CD4-positive, alpha-beta memory T cell (primary cell): ENCODE data around the gene APMAP. TPM values are rescaled to one million over a fixed set of nuclear protein-coding genes. Genes with fewer than 3 reads are reported as not detected.

Experiments
- CTCF ChIA-PET: fragments of 350-600 bp; sonication (Branson Sonifier 250); formaldehyde crosslinking; loops from one replicate; lab custom pipeline; 2021; ENCODE audit warnings: inconsistent platforms; ENCODE audit not compliant: partially characterized antibody; lab: Charles Lee
- POLR2A ChIA-PET: fragments of 350-600 bp; sonication (Branson Sonifier 250); formaldehyde crosslinking; loops from one replicate; lab custom pipeline; 2021; ENCODE audit not compliant: partially characterized antibody; lab: Charles Lee
- DNase-seq, 5 donors: peaks; one replicate each; pipeline versions ENCODE4 v3.0.0 to v3.0.0-alpha.2; 2020 to 2022; ENCODE audit warnings: mixed read lengths in 1 of 5
- H3K27ac ChIP-seq: one replicate; pipeline ENCODE4 v1.7.0; 2013; ENCODE audit warnings: low read depth, low read length
- H3K27me3 ChIP-seq: 2 replicates; pipeline ENCODE4 v1.7.0; 2013; ENCODE audit warnings: mild to moderate bottlenecking, low read length, moderate library complexity; ENCODE audit not compliant: insufficient read depth
- H3K36me3 ChIP-seq: 2 replicates; pipeline ENCODE4 v1.7.0; 2013; ENCODE audit warnings: mild to moderate bottlenecking, low read length, moderate library complexity; ENCODE audit not compliant: insufficient read depth
- H3K4me1 ChIP-seq: 2 replicates; pipeline ENCODE4 v1.7.0; 2013; ENCODE audit warnings: mild to moderate bottlenecking, low read length, moderate library complexity; ENCODE audit not compliant: insufficient read depth
- H3K4me3 ChIP-seq, 2 donors: one replicate each; pipeline ENCODE4 v1.7.0; 2013; ENCODE audit warnings: low read length in 2 of 2, mild to moderate bottlenecking in 1 of 2
- H3K9me3 ChIP-seq, 2 donors: one replicate each; pipeline ENCODE4 v1.7.0; 2013; ENCODE audit warnings: low read length in 2 of 2, control low read depth in 1 of 2; ENCODE audit not compliant: control insufficient read depth in 1 of 2
- H3K27ac Mint-ChIP-seq, 7 donors: one replicate each; pipeline ENCODE4 v1.8.0; 2020 to 2021; ENCODE audit warnings: mixed read lengths in 7 of 7, mild to moderate bottlenecking in 6 of 7, inconsistent platforms in 3 of 7, moderate library complexity in 3 of 7
- H3K27me3 Mint-ChIP-seq, 2 donors: one replicate each; pipeline ENCODE4 v1.8.0; 2020 to 2021; ENCODE audit warnings: mixed read lengths in 2 of 2
- H3K36me3 Mint-ChIP-seq, 2 donors: one replicate each; pipeline ENCODE4 v1.8.0; 2020 to 2021; ENCODE audit warnings: mixed read lengths in 2 of 2, inconsistent platforms in 1 of 2, mild to moderate bottlenecking in 1 of 2
- H3K4me1 Mint-ChIP-seq, 4 donors: one replicate each; pipeline ENCODE4 v1.8.0; 2020 to 2021; ENCODE audit warnings: mixed read lengths in 4 of 4, mild to moderate bottlenecking in 1 of 4
- H3K4me3 Mint-ChIP-seq, 8 donors: one replicate each; pipeline ENCODE4 v1.8.0; 2020 to 2021; ENCODE audit warnings: mixed read lengths in 8 of 8, mild to moderate bottlenecking in 7 of 8, moderate library complexity in 6 of 8, inconsistent platforms in 3 of 8
- H3K9me3 Mint-ChIP-seq, 8 donors: one replicate each; pipeline ENCODE4 v1.8.0; 2020 to 2021; ENCODE audit warnings: mixed read lengths in 8 of 8, mild to moderate bottlenecking in 5 of 8, inconsistent platforms in 3 of 8, moderate library complexity in 1 of 8
- intact Hi-C: fragments of 100-400 bp; cut with micrococcal nuclease; formaldehyde crosslinking; loops from one replicate; pipeline ENCODE4 v1.15.1; 2023
- polyA plus RNA-seq, 2 donors: library from polyadenylated mRNA; unstranded; fragments of 300-500 nt; fragmentation: Illumina TruSeq; gene quantifications; one replicate each; pipeline ENCODE4 v1.2.3, GENCODE V29; 2021
- total RNA-seq, 2 experiments: library from RNA; stranded (reverse); gene quantifications; one replicate each; pipeline ENCODE4 v1.2.3, GENCODE V29; 2021

Gene APMAP
- total and polyA plus RNA-seq, 4 experiments from 2014 or later: 48.4 to 130 (median 60.4) TPM

GRCh38 chr20:24961384-24962181 is 31.0 kb downstream of the APMAP start:
- peaks cover 45 to 84% of the 10 kb centered on the region in 2 donors for H3K36me3 Mint-ChIP-seq
- H3K4me3 ChIP-seq: no peak overlapping the region
- POLR2A ChIA-PET: interaction anchor here (1.0 to 1.8 kb wide), 5 partner anchors 12 to 234 kb away, joined by 3 to 19 read pairs (median 3); partner anchors contain the start of genes ACSS1, CST7 and ENTPD6
- CTCF ChIA-PET: interaction anchor here (0.8 to 3.1 kb wide), 6 partner anchors 11 to 199 kb away, joined by 3 to 20 read pairs (median 5); no protein-coding TSS in a partner anchor
- H3K9me3 ChIP-seq: no peaks in the 10 kb centered on the region
- H3K27ac ChIP-seq: peak overlapping the region; percentile 63
- peaks cover 62% of the 10 kb centered on the region for H3K36me3 ChIP-seq
- H3K27me3 Mint-ChIP-seq: no peaks in the 10 kb centered on the region
- H3K4me3 Mint-ChIP-seq: peak overlapping the region in 3 of 8 donors; percentile 23 to 67 (median 34)
- no peak for DNase-seq
- H3K4me1 ChIP-seq: peaks cover 30% of the 10 kb centered on the region
- intact Hi-C loops: no loop called here
- peaks cover 11 to 40% (median 22%) of the 10 kb centered on the region in 4 donors for H3K4me1 Mint-ChIP-seq
- no peaks in the 10 kb centered on the region for H3K9me3 Mint-ChIP-seq
- no peaks in the 10 kb centered on the region for H3K27me3 ChIP-seq
- H3K27ac Mint-ChIP-seq: peak overlapping the region; percentile 87 to 96 (median 91)

DNA sequence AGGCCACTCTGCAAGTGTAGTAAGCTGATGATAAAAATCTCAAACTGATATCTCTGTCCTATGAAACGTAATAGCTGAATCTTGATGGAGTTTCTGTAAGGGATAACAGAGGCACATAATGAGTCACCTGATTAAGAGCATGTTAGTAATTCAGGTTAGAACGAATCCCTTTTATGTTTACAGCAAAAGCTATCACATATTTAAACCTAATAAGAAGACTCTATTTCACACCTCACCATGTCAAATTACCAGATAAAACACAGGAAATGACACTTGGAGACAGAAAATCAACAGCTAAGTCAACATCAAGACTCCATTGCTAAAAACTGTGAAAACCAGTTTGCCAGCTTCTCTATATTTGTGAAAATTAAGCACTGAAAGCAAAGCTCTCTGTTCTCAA is 31.7 kb downstream of the APMAP start:
- Mint-ChIP-seq H3K9me3 (no peaks in the 10 kb centered on the region), H3K27ac (peak overlapping the region; percentile 87 to 96 (median 91)), H3K36me3 (peaks cover 39 to 77% of the 10 kb centered on the region in 2 donors), H3K27me3 (no peaks in the 10 kb centered on the region), H3K4me1 (peaks cover 11 to 40% (median 21%) of the 10 kb centered on the region in 4 donors), H3K4me3 (peak overlapping the region in 4 of 8 donors; percentile 0 to 67 (median 18))
- ChIA-PET POLR2A (interaction anchor here (0.7 to 1.8 kb wide), 6 partner anchors 11 to 235 kb away, joined by 3 to 19 read pairs (median 3); partner anchors contain the start of genes ACSS1, CST7 and ENTPD6), CTCF (interaction anchor here (1.0 to 3.1 kb wide), 4 partner anchors 11 to 93 kb away, joined by 3 to 20 read pairs (median 6); no protein-coding TSS in a partner anchor)
- Histone ChIP-seq H3K9me3 (no peaks in the 10 kb centered on the region), H3K27me3 (no peaks in the 10 kb centered on the region), H3K27ac (peak overlapping the region; percentile 66), H3K36me3 (peaks cover 55% of the 10 kb centered on the region), H3K4me1 (peaks cover 30% of the 10 kb centered on the region), H3K4me3 (no peak overlapping the region)
- intact Hi-C loops: no loop called here
- DNase-seq: peak in 4 of 5 donors; percentile 53 to 60 (median 56)

GRCh38 chr20:24960302-24960801 is 32.2 kb downstream of the APMAP start:
- H3K4me3 Mint-ChIP-seq: peak overlapping the region in 2 of 8 donors; percentile 3 to 67
- H3K4me1 ChIP-seq: peaks cover 34% of the 10 kb centered on the region
- intact Hi-C loops: no loop called here
- peaks cover 50% of the 10 kb centered on the region for H3K36me3 ChIP-seq
- CTCF ChIA-PET: interaction anchor here (1.0 to 3.1 kb wide), 4 partner anchors 10 to 94 kb away, joined by 3 to 20 read pairs (median 6); no protein-coding TSS in a partner anchor
- POLR2A ChIA-PET: interaction anchor here (0.7 to 1.8 kb wide), 5 partner anchors 11 to 235 kb away, joined by 3 to 19 read pairs (median 3); partner anchors contain the start of genes CST7 and ENTPD6
- no peak for DNase-seq
- no peaks in the 10 kb centered on the region for H3K9me3 ChIP-seq
- H3K4me1 Mint-ChIP-seq: peaks cover 11 to 44% (median 23%) of the 10 kb centered on the region in 4 donors
- no peak overlapping the region for H3K4me3 ChIP-seq
- H3K27ac Mint-ChIP-seq: peak overlapping the region; percentile 87 to 96 (median 91)
- no peaks in the 10 kb centered on the region for H3K9me3 Mint-ChIP-seq
- no peaks in the 10 kb centered on the region for H3K27me3 ChIP-seq
- H3K27me3 Mint-ChIP-seq: no peaks in the 10 kb centered on the region
- peak overlapping the region; percentile 66 for H3K27ac ChIP-seq
- H3K36me3 Mint-ChIP-seq: peaks cover 34 to 72% of the 10 kb centered on the region in 2 donors

DNA sequence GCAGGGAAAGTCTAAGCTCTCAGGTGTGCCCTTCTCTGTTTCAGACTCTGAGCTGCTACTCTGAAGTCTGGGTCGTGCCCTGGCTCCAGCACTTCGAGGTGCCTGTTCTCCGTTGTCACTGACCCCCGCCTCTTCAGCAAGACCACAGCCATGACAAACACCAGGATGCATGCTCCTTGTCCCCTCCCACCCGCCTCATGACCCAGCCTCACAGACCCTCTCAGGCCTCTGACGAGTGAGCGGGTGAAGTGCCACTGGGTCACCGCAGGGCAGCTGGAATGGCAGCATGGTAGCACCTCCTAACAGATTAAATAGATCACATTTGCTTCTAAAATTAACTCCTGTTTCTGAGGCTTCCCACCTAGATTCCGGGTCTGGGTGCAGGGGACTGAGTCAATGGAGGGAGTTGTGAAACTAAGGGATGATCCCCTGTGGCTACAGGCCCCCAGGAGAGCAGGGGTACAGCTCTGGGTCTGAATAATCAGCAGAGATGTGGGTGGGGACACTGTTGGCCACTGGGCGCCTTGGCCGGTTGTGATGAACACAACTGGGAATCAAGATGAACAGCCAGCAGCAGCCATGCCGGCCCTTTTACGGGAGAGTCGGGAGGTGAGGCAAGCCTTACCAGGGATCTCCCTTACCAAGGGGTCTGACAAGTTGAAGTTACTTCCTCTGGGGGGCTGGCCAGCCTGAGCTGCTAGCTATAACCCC is 32.8 kb downstream of the APMAP start:
- Histone ChIP-seq H3K27me3 (no peaks in the 10 kb centered on the region), H3K4me3 (no peak overlapping the region), H3K9me3 (no peaks in the 10 kb centered on the region), H3K4me1 (peaks cover 40% of the 10 kb centered on the region), H3K27ac (peak overlapping the region; percentile 66), H3K36me3 (peaks cover 48% of the 10 kb centered on the region)
- intact Hi-C loops: no loop called here
- peak overlapping the region in 2 of 8 donors; percentile 49 to 54 for H3K4me3 Mint-ChIP-seq
- peaks cover 16 to 47% (median 28%) of the 10 kb centered on the region in 4 donors for H3K4me1 Mint-ChIP-seq
- H3K36me3 Mint-ChIP-seq: peaks cover 29 to 71% of the 10 kb centered on the region in 2 donors
- no peaks in the 10 kb centered on the region for H3K9me3 Mint-ChIP-seq
- no peaks in the 10 kb centered on the region for H3K27me3 Mint-ChIP-seq
- peak overlapping the region; percentile 67 to 94 (median 87) for H3K27ac Mint-ChIP-seq
- ChIA-PET CTCF (interaction anchor here (1.6 to 3.1 kb wide), 2 partner anchors 10 to 28 kb away, joined by 6 to 20 read pairs; no protein-coding TSS in a partner anchor), POLR2A (interaction anchor here (1.5 kb wide), 1 partner anchor 10 kb away, joined by 19 read pairs; the partner anchor contains the start of gene CST7)
- DNase-seq: no peak

GRCh38 chr20:24958506-24959385 is 33.8 kb downstream of the APMAP start:
- H3K4me1 ChIP-seq: peaks cover 48% of the 10 kb centered on the region
- H3K4me1 Mint-ChIP-seq: peaks cover 18 to 56% (median 33%) of the 10 kb centered on the region in 4 donors
- no peaks in the 10 kb centered on the region for H3K27me3 ChIP-seq
- CTCF ChIA-PET: interaction anchor here (3.1 kb wide), 1 partner anchor 27 kb away, joined by 20 read pairs; no protein-coding TSS in a partner anchor
- peak overlapping the region in 5 of 7 donors; percentile 66 to 90 (median 80) for H3K27ac Mint-ChIP-seq
- H3K4me3 Mint-ChIP-seq: no peak overlapping the region
- no peaks in the 10 kb centered on the region for H3K9me3 Mint-ChIP-seq
- no peaks in the 10 kb centered on the region for H3K9me3 ChIP-seq
- H3K36me3 ChIP-seq: peaks cover 38% of the 10 kb centered on the region
- H3K27me3 Mint-ChIP-seq: no peaks in the 10 kb centered on the region
- peaks cover 21 to 64% of the 10 kb centered on the region in 2 donors for H3K36me3 Mint-ChIP-seq
- no peak overlapping the region for H3K4me3 ChIP-seq
- DNase-seq: no peak
- POLR2A ChIA-PET: no interaction called here
- H3K27ac ChIP-seq: no peak overlapping the region
- intact Hi-C loops: no loop called here
